Lower leg skin (tissue), 4 donors: ENCODE results near the gene SPHK2. TPM values are rescaled to one million over a fixed set of nuclear protein-coding genes. Genes with fewer than 3 reads are reported as not detected.
"Not testable (repeated sequence)": the region's sequence is repeated elsewhere in the genome, so short reads cannot be mapped to it uniquely, and the experiment has no call there.

Source experiments
- DNase-seq, 2 donors: peaks; one replicate each; pipeline ENCODE4 v3.0.0-alpha.2; 2019; ENCODE audit warnings: low spot score in 2 of 2
- H3K4me3 ChIP-seq: fragments of 200-600 bp; sonication (generic); 2 replicates; pipeline ENCODE4 v1.5.1; 2017; ENCODE audit warnings: mild to moderate bottlenecking, low read depth; ENCODE audit not compliant: poor library complexity, severe bottlenecking
- POLR2A ChIP-seq, 2 donors: fragments of 450-650 bp; IDR thresholded peaks; one replicate each; pipeline ENCODE4 v1.6.1; 2016 to 2017; ENCODE audit warnings: antibody characterized with exemption in 2 of 2, mild to moderate bottlenecking in 1 of 2, moderate library complexity in 1 of 2
- WGBS, 2 donors: methylation state at CpG; one replicate each; pipeline ENCODE4 v1.1.5; 2018; 5-methylcytosine and 5-hydroxymethylcytosine counted together
- intact Hi-C: fragments of 100-400 bp; cut with DNase I; formaldehyde crosslinking; loops from one replicate; pipeline ENCODE4 v1.15.0; 2023; ENCODE audit warnings: low total_unique reads
- total RNA-seq, 4 donors: library from RNA; depleted of rRNA; stranded (reverse); fragments of >200 nt; gene quantifications; one replicate each; pipeline ENCODE4 v1.1.0, GENCODE V29; 2016
- TF ChIP-seq, protein P1 (sequence below), 3 donors: fragments of 450-650 bp; IDR thresholded peaks; one replicate each; pipeline ENCODE4 v1.5.1; 2016; ENCODE audit warnings: antibody characterized with exemption in 3 of 3, mild to moderate bottlenecking in 3 of 3, moderate library complexity in 2 of 3

SPHK2 gene
- total RNA-seq, 4 donors from 2014 or later, result 2.2 to 8.8 (median 6.1) TPM

DNA sequence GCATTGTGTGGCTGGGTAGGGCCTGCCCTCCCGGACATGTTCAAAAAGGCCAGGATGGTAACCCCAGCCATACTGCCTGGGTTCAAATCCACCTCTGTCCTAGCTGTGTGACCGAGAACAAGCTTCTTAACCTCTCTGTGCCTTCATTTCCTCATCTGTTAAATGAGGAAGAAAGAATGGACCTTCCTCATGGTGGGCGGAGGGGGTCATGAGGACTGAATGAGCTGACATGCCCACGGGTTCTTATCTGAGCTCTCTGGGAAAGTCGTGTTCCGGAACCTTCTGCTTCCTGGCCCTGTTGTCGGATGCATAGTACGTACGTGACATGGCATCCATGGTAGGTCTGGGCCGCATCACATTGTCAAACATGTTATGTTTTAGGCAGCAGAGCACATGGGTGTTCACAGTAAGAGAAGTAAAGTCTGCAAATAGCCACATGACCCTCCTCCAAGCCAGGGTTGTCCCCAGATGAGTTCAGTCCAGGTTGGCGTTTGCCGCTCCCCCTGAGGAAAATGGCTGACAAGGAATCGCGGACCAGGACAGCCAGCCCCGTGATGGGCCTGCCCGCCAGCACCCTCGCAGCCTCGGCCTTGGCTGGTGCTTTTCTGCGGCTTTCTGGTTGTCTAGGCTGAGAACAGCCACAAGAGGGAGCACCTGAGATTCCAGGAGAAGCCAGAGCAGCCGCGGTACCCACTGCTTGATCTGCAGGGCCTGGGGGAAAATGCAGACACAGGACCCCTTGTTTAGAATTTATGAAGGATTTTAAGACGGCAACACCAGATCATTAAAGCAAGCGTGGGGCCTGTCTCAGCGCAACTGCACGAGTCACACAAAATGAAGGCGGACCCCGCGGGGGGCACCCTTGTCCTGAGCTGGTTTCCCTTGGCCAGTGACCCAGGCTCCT, 55.9 kb downstream of the SPHK2 start:
- intact Hi-C loops, result no loop called here
- TF ChIP-seq, protein P1, sequence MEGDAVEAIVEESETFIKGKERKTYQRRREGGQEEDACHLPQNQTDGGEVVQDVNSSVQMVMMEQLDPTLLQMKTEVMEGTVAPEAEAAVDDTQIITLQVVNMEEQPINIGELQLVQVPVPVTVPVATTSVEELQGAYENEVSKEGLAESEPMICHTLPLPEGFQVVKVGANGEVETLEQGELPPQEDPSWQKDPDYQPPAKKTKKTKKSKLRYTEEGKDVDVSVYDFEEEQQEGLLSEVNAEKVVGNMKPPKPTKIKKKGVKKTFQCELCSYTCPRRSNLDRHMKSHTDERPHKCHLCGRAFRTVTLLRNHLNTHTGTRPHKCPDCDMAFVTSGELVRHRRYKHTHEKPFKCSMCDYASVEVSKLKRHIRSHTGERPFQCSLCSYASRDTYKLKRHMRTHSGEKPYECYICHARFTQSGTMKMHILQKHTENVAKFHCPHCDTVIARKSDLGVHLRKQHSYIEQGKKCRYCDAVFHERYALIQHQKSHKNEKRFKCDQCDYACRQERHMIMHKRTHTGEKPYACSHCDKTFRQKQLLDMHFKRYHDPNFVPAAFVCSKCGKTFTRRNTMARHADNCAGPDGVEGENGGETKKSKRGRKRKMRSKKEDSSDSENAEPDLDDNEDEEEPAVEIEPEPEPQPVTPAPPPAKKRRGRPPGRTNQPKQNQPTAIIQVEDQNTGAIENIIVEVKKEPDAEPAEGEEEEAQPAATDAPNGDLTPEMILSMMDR (IDR thresholded peaks at IDR 0.05), result no peak
- no peak for TF ChIP-seq POLR2A (IDR thresholded peaks at IDR 0.05)
- WGBS, 2 donors, result 38 to 41% methylated on average over 28 of the region's 28 CpGs
- no peak overlapping the region for H3K4me3 ChIP-seq
- peak; percentile 83 to 94 for DNase-seq

DNA sequence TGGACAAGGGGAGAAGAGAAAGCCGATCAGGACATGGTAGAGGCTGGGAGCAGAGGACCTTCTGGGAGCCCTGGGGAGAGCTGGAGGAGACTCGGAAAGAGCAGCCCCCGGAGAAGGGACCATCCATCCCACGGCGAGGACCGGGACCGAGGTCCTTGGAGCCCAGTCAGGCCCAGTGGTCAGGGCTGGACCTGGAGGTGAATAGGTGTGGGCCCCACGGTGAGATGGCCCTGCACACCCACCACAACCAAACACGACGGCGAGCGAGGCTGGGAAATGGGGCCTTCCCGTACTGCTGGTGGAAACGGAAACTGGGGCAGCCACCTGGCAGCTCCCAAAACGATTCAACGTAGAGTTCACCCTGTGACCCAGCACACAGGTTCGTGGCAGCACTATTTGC, 57.2 kb downstream of the SPHK2 start:
- DNase-seq, result no peak
- intact Hi-C loops, result no loop called here
- no peak for TF ChIP-seq POLR2A (IDR thresholded peaks at IDR 0.05)
- TF ChIP-seq, protein P1 (IDR thresholded peaks at IDR 0.05), result no peak
- no peak overlapping the region for H3K4me3 ChIP-seq
- WGBS, 2 donors, result 85 to 89% methylated on average over 17 of the region's 17 CpGs

DNA sequence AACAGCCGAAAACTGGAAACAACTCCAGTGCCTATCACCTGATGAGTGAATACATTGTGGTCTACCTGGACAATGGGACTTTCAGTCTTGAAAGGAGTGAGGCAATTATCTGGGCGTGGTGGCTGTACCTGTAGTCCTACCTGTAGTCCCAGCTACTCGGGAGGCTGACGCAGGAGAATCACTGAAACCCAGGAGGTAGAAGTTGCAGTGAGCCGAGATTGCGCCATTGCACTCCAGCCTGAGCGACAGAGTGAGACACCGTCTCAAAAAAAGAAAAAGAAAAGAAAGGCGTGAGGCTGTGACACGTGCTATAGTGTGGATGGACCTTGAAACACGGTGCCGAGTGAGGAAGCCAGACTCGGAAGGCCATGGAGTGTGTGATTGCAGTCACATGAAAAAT, 57.6 kb downstream of the SPHK2 start:
- 80 to 86% methylated on average over 13 of the region's 13 CpGs for WGBS, 2 donors
- no peak for TF ChIP-seq POLR2A (IDR thresholded peaks at IDR 0.05)
- TF ChIP-seq, protein P1 (IDR thresholded peaks at IDR 0.05), result no peak
- H3K4me3 ChIP-seq, result no peak overlapping the region
- intact Hi-C loops, result no loop called here
- DNase-seq, result no peak

DNA sequence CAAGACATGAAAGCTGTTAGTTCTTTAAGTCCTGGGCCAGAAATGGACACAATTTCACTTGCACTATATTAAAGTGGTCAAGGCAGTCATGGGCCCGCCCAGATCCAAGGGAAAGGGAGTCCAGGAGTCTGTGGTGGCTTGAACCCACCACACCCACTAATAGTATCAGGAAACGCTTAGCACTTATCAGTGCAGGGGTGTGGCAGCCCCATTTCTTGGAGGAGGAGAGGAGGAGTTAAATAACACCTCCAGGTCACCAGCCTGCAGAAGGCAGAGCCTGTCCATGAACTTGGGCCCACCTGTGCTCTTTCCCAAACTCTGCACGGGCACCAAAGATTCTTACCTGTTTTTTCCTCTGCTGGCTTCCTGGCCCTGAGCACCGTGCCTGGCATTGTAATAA, 58.9 kb downstream of the SPHK2 start:
- no peak for DNase-seq
- TF ChIP-seq, protein P1 (IDR thresholded peaks at IDR 0.05), result no peak
- TF ChIP-seq POLR2A (IDR thresholded peaks at IDR 0.05), result no peak
- intact Hi-C loops, result no loop called here
- 54 to 57% methylated on average over 4 of the region's 4 CpGs for WGBS, 2 donors
- no peak overlapping the region for H3K4me3 ChIP-seq

DNA sequence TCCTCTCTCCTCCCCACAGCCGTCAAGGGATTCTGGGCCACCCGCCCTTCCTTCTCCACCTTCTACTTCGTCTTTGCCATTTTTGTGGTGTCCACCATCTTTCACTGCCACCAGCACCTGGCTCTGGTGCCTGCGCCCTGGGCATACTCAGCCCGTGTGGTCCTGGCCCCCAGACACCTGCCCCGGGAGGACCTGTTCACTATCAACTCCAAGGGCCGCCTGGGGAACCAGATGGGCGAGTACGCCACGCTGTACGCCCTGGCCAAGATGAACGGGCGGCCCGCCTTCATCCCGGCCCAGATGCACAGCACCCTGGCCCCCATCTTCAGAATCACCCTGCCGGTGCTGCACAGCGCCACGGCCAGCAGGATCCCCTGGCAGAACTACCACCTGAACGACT, 60.7 kb downstream of the SPHK2 start:
- DNase-seq, intact Hi-C loops, H3K4me3 ChIP-seq: not testable (repeated sequence)
- WGBS, 2 donors, result 94% methylated on average over 19 of the region's 19 CpGs

Other genes with a start within 250 kb of the SPHK2 start
- gene KDELR1, start 228.0 kb upstream of the SPHK2 start, total RNA-seq, result 10 to 100 TPM; 71.3 to 99.6 (median 80.3) TPM
- under 1 TPM; 0.17 to 0.47 (median 0.42) TPM for gene GRIN2D, start 225.8 kb upstream of the SPHK2 start, total RNA-seq
- gene GRWD1, start 173.5 kb upstream of the SPHK2 start, total RNA-seq, result 10 to 100 TPM; 33.3 to 44.4 (median 39.3) TPM
- gene KCNJ14, start 163.9 kb upstream of the SPHK2 start, total RNA-seq, result 1 to 10 TPM in 3 of 4 donors, under 1 TPM in 1; 0.86 to 4.7 (median 1.4) TPM
- gene CYTH2, start 150.1 kb upstream of the SPHK2 start, total RNA-seq, result 100 to 1,000 TPM in 1 of 4 donors, 10 to 100 TPM in 3; 67.7 to 162 (median 78.2) TPM
- gene LMTK3, start 107.7 kb upstream of the SPHK2 start, total RNA-seq, result 1 to 10 TPM; 5.3 to 6.7 (median 5.8) TPM
- 100 to 1,000 TPM; 119 to 191 (median 166) TPM for gene SULT2B1, start 67.3 kb upstream of the SPHK2 start, total RNA-seq
- gene SPACA4, start 12.8 kb upstream of the SPHK2 start, total RNA-seq, result 1 to 10 TPM in 2 of 4 donors, not detected in 2; 1.7 to 2.1 TPM
- 1 to 10 TPM in 2 of 4 donors, under 1 TPM in 2; 0.53 to 8.2 (median 3.8) TPM for gene FAM83E, start 4.4 kb upstream of the SPHK2 start, total RNA-seq
- gene RPL18, start 328 bp upstream of the SPHK2 start, total RNA-seq, result 1,000 to 10,000 TPM; 3,252 to 5,828 (median 3,870) TPM
- 10 to 100 TPM; 21.1 to 41.6 (median 24.8) TPM for gene DBP, start 17.9 kb downstream of the SPHK2 start, total RNA-seq
- 10 to 100 TPM in 3 of 4 donors, 1 to 10 TPM in 1; 7.3 to 37.5 (median 10.3) TPM for gene CA11, start 26.7 kb downstream of the SPHK2 start, total RNA-seq
- gene NTN5, start 53.5 kb downstream of the SPHK2 start, total RNA-seq, result 1 to 10 TPM in 1 of 4 donors, under 1 TPM in 2, not detected in 1; 0.47 to 1.9 (median 0.58) TPM
- gene FUT2, start 76.5 kb downstream of the SPHK2 start, total RNA-seq, result 10 to 100 TPM in 3 of 4 donors, 1 to 10 TPM in 1; 8.5 to 14.9 (median 11.5) TPM
- under 1 TPM; 0.42 to 0.74 (median 0.63) TPM for gene MAMSTR, start 100.2 kb downstream of the SPHK2 start, total RNA-seq
- 10 to 100 TPM in 2 of 4 donors, 1 to 10 TPM in 2; 4.7 to 16.8 (median 11.4) TPM for gene RASIP1, start 121.1 kb downstream of the SPHK2 start, total RNA-seq
- not detected for gene IZUMO1, start 127.4 kb downstream of the SPHK2 start, total RNA-seq
- 1 to 10 TPM; 1.7 to 4.9 (median 3.5) TPM for gene FUT1, start 133.1 kb downstream of the SPHK2 start, total RNA-seq
- gene FGF21, start 136.0 kb downstream of the SPHK2 start, total RNA-seq, result not detected
- gene BCAT2, start 191.5 kb downstream of the SPHK2 start, total RNA-seq, result 10 to 100 TPM; 20.3 to 61.4 (median 38.6) TPM
- 1 to 10 TPM; 1.6 to 6.6 (median 5.4) TPM for gene HSD17B14, start 217.0 kb downstream of the SPHK2 start, total RNA-seq
- gene PLEKHA4, start 249.1 kb downstream of the SPHK2 start, total RNA-seq, result 1 to 10 TPM; 2.9 to 7.2 (median 6.3) TPM